Stomach (tissue), 9 donors: ENCODE measurements around the gene BSG. TPM values are rescaled to one million over a fixed set of nuclear protein-coding genes. Genes with fewer than 3 reads are reported as not detected.

Experiments
- DNase-seq, 2 donors: peaks; one replicate each; pipeline versions ENCODE4 v3.0.0 to v3.0.0-alpha.2; 2013 to 2019
- H3K27ac ChIP-seq, 5 donors: fragments of 200-600 bp in 4 of 5; sonication (generic) in 4 of 5; one replicate each; pipeline ENCODE4 v1.5.1; 2013 to 2019; ENCODE audit warnings: mild to moderate bottlenecking in 1 of 5, moderate library complexity in 1 of 5
- H3K27me3 ChIP-seq, 3 donors: fragments of 200-600 bp; sonication (generic); one replicate each; pipeline ENCODE4 v1.5.1; 2017 to 2019; ENCODE audit warnings: mixed run types in 1 of 3
- H3K36me3 ChIP-seq, 4 donors: fragments of 200-600 bp; sonication (generic); 1 replicate in 3 of 4; 2 replicates in 1 of 4; pipeline ENCODE4 v1.5.1; 2016 to 2019
- H3K4me1 ChIP-seq, 4 donors: fragments of 200-600 bp; sonication (generic); one replicate each; pipeline ENCODE4 v1.5.1; 2016 to 2019
- H3K4me3 ChIP-seq, 4 donors: fragments of 200-600 bp; sonication (generic) in 3 of 4; one replicate each; pipeline ENCODE4 v1.5.1; 2016 to 2019; ENCODE audit warnings: mild to moderate bottlenecking in 1 of 4
- H3K9me3 ChIP-seq, 4 donors: fragments of 200-600 bp; sonication (generic); one replicate each; pipeline ENCODE4 v1.5.1; 2016 to 2019
- CTCF ChIP-seq, 7 experiments: fragments of 450-650 bp in 4 of 7; fragments of 200-600 bp in 3 of 7; sonication (generic) in 3 of 7; IDR thresholded peaks; one replicate each; pipeline ENCODE4 v1.5.1; 2016 to 2019; ENCODE audit warnings: antibody characterized with exemption in 7 of 7, control low read depth in 2 of 7, mild to moderate bottlenecking in 1 of 7
- EP300 ChIP-seq: sonication (generic); formaldehyde crosslinking; IDR thresholded peaks from one replicate; pipeline ENCODE4 v1.6.1; 2017; ENCODE audit warnings: antibody characterized with exemption
- POLR2A ChIP-seq, 4 donors: fragments of 450-650 bp; IDR thresholded peaks; one replicate each; pipeline ENCODE4 v1.6.1; 2016; ENCODE audit warnings: antibody characterized with exemption in 4 of 4, control low read depth in 2 of 4, mild to moderate bottlenecking in 1 of 4, moderate library complexity in 1 of 4
- POLR2AphosphoS5 ChIP-seq, 3 donors: sonication (generic); formaldehyde crosslinking; IDR thresholded peaks; one replicate each; pipeline ENCODE4 v1.6.1; 2016; ENCODE audit warnings: antibody characterized with exemption in 3 of 3
- WGBS, 5 donors: extraction: QIAGEN DNeasy Blood & Tissue Kit in 3 of 5; methylation state at CpG; one replicate each; pipeline versions ENCODE4 v1.1.5 to v1.1.7; 2013 to 2018; 5-methylcytosine and 5-hydroxymethylcytosine counted together
- intact Hi-C: fragments of 100-400 bp; cut with DNase I; formaldehyde crosslinking; loops from one replicate; pipeline ENCODE4 v1.15.1; 2023; ENCODE audit warnings: low total_unique reads
- polyA plus RNA-seq, 3 donors: library from polyadenylated mRNA; stranded (reverse); fragments of 200-250 nt; gene quantifications; one replicate each; pipeline ENCODE4 v1.2.3, GENCODE V29; 2013
- total RNA-seq, 5 donors: library from RNA; depleted of rRNA; stranded (reverse); fragments of >200 nt; gene quantifications; one replicate each; pipeline versions ENCODE4 v1.1.0 to v1.2.3, GENCODE V29; 2014 to 2016
- donor health status: healthy with polysubstance abuse.
- donor health status: Bipolar disorder and iron deficiency.
- donor health status: healthy.

BSG gene
- total and polyA plus RNA-seq, 8 donors = 184 to 1,029 (median 331) TPM

DNA sequence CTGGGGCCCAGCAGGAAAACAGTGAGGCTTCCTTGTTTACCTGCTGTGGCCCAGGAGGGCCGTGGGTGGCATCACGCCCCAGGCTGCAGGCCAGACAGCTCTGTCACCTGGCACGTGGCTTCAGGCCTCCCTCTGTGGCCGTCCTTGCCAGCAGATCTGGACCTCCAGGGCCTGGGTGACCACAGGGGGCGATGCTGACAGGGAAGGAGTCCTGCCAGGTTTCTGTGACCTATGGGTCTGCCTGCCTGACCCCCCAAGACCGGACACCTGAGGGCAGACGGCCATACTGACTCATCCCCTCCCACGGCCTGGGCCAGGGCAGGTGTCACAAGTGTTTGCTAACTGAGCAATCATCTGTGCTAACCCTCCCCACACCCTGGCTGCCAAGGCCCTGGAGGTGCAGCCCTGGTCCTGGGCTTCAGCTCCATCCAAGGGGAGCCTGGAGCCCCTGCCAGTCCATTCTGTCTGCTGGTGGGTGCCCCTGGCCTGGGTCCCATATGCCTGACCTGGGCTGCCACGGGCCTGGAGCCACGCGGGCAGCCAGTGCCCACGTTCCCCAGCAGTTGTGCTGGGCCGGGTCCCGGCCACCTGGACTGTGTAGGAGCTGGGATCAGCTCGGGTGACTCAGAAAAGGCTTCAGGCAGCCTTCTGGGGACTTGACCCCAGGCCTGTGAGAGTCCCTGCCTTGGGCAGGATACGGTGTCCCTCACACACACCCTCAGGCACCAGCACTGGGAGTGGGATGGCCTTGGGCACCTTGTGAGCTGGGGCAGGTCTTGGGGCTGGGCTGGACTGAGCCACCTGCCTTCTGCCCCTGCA lies 37.2 kb upstream of the BSG start:
- intact Hi-C loops = no loop called here
- WGBS, 5 donors = 61 to 68% (median 66%) methylated on average over 14 to 16 of the region's 16 CpGs
- DNase-seq = no peak
- no peaks in the 10 kb centered on the region for H3K9me3 ChIP-seq
- H3K4me1 ChIP-seq = peaks cover 27 to 51% (median 41%) of the 10 kb centered on the region in 4 donors
- no peaks in the 10 kb centered on the region for H3K27me3 ChIP-seq
- peak overlapping the region in 2 of 5 donors; percentile 36 to 72 for H3K27ac ChIP-seq
- peaks cover 32 to 49% (median 44%) of the 10 kb centered on the region in 4 donors for H3K36me3 ChIP-seq
- H3K4me3 ChIP-seq = no peak overlapping the region
- TF ChIP-seq CTCF (IDR thresholded peaks at IDR 0.05) (no peak), POLR2AphosphoS5 (IDR thresholded peaks at IDR 0.05) (no peak), POLR2A (IDR thresholded peaks at IDR 0.05) (no peak), EP300 (no peak)

GRCh38 chr19:536031-536880 lies 36.1 kb upstream of the BSG start:
- no peaks in the 10 kb centered on the region for H3K27me3 ChIP-seq
- peaks cover 24 to 43% (median 34%) of the 10 kb centered on the region in 4 donors for H3K4me1 ChIP-seq
- no peak overlapping the region for H3K27ac ChIP-seq
- no peak for DNase-seq
- intact Hi-C loops = no loop called here
- peaks cover 36 to 55% (median 51%) of the 10 kb centered on the region in 4 donors for H3K36me3 ChIP-seq
- 85 to 94% (median 91%) methylated on average over 23 to 55 of the region's 55 CpGs for WGBS, 5 donors
- no peaks in the 10 kb centered on the region for H3K9me3 ChIP-seq
- no peak overlapping the region for H3K4me3 ChIP-seq
- TF ChIP-seq POLR2A (IDR thresholded peaks at IDR 0.05) (no peak), POLR2AphosphoS5 (IDR thresholded peaks at IDR 0.05) (no peak), EP300 (no peak), CTCF (IDR thresholded peaks at IDR 0.05) (no peak)

DNA sequence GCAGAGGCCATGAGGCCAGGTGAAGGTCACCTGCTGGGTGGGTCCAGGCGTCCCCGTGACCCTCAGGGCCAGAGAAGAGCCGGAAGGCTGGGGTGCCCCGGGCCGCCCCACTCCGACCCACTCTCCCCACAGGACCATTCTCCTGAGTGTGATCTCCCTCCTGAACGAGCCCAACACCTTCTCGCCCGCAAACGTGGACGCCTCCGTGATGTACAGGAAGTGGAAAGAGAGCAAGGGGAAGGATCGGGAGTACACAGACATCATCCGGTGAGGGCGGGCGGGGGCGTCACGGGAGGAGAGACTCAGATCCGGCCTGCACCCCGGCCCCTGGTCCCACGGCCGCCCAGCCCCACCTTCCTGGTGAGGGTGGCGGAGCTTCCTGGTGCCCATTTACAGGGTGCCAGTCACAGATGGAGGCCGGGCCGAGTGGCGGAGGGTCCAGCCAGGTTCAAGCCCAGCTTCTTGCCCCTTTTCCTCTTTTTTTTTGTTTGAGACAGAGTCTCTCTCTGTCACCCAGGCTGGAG lies 35.5 kb upstream of the BSG start:
- Histone ChIP-seq H3K36me3 (peaks cover 43 to 62% (median 58%) of the 10 kb centered on the region in 4 donors), H3K4me3 (no peak overlapping the region), H3K9me3 (no peaks in the 10 kb centered on the region), H3K4me1 (peaks cover 24 to 43% (median 34%) of the 10 kb centered on the region in 4 donors), H3K27ac (no peak overlapping the region), H3K27me3 (no peaks in the 10 kb centered on the region)
- intact Hi-C loops = no loop called here
- TF ChIP-seq POLR2AphosphoS5 (IDR thresholded peaks at IDR 0.05) (no peak), CTCF (IDR thresholded peaks at IDR 0.05) (no peak), POLR2A (IDR thresholded peaks at IDR 0.05) (no peak), EP300 (no peak)
- no peak for DNase-seq
- WGBS, 5 donors = 93 to 96% (median 94%) methylated on average over 26 of the region's 26 CpGs
